GM19035 (cell line): Measurements from ENCODE around the gene CFAP97.
A peak's percentile ranks its signal among the peaks of the same experiment; 100 is the strongest.
"Not testable (repeated sequence)": the region's sequence is repeated elsewhere in the genome, so short reads cannot be mapped to it uniquely, and the experiment has no call there.

Experiments used
- ATAC-seq: cut with Tn5 transposase; IDR thresholded peaks from one replicate; pipeline ENCODE4 v1.9.1; 2021; ENCODE audit not compliant: unreplicated experiment

The CFAP97 gene

GRCh38 chr4:185224597-185224996 is 20.8 kb upstream of the CFAP97 start:
- ATAC-seq: no peak

- no peak for ATAC-seq
These were observed 18.8 kb upstream of the CFAP97 start for GRCh38 chr4:185222598-185222997.

GRCh38 chr4:185221912-185222311 is 18.1 kb upstream of the CFAP97 start:
- ATAC-seq: no peak

GRCh38 chr4:185221491-185221890 is 17.7 kb upstream of the CFAP97 start:
- no peak for ATAC-seq

- peak; percentile 79 for ATAC-seq
These were observed 15.9 kb upstream of the CFAP97 start for GRCh38 chr4:185219551-185220344.

GRCh38 chr4:185218312-185218711 is 14.5 kb upstream of the CFAP97 start:
- ATAC-seq: no peak

GRCh38 chr4:185217408-185217975 is 13.7 kb upstream of the CFAP97 start:
- ATAC-seq: no peak

GRCh38 chr4:185215261-185215660 is 11.5 kb upstream of the CFAP97 start:
- no peak for ATAC-seq

GRCh38 chr4:185213877-185214276 is 10.1 kb upstream of the CFAP97 start:
- peak; percentile 26 for ATAC-seq

- ATAC-seq: no peak
These were observed 8.8 kb upstream of the CFAP97 start for GRCh38 chr4:185212581-185212980.

- ATAC-seq: no peak
These were observed 7.8 kb upstream of the CFAP97 start for GRCh38 chr4:185211641-185212040.

- no peak for ATAC-seq
These were observed 7.2 kb upstream of the CFAP97 start for GRCh38 chr4:185211035-185211434.

GRCh38 chr4:185210102-185210981 is 6.5 kb upstream of the CFAP97 start:
- peak; percentile 21 for ATAC-seq

- ATAC-seq: peak; percentile 19
These were observed 6.0 kb upstream of the CFAP97 start for GRCh38 chr4:185209852-185210101.

- peak; percentile 73 for ATAC-seq
These were observed 5.4 kb upstream of the CFAP97 start, which contains the start of gene SNX25 for GRCh38 chr4:185209031-185209851. SNX25 (plus strand) TSS chr4:185209598; CDS start chr4:185209827, 229 bp downstream.

GRCh38 chr4:185207466-185207865 is 3.7 kb upstream of the CFAP97 start:
- no peak for ATAC-seq

GRCh38 chr4:185205697-185206342 is 2.0 kb upstream of the CFAP97 start:
- no peak for ATAC-seq

GRCh38 chr4:185205073-185205472 is 1.3 kb upstream of the CFAP97 start:
- ATAC-seq: not testable (repeated sequence)

GRCh38 chr4:185204238-185204910 is 574 bp upstream of the CFAP97 start:
- ATAC-seq: no peak

GRCh38 chr4:185202984-185203485 is 765 bp downstream of the CFAP97 start:
- ATAC-seq: peak; percentile 3
